ELR (cell line): Measurements from ENCODE around the gene WNK1.
"Not testable (repeated sequence)": the region's sequence is repeated elsewhere in the genome, so short reads cannot be mapped to it uniquely, and the experiment has no call there.

ENCODE experiments used
- DNase-seq: peaks from one replicate; pipeline ENCODE4 v3.0.0-alpha.2; 2015; ENCODE audit warnings: low read depth

WNK1 gene

GRCh38 chr12:817941-818600 is 65.7 kb downstream of the WNK1 start:
- no peak for DNase-seq

GRCh38 chr12:818733-819132 is 66.4 kb downstream of the WNK1 start:
- DNase-seq = peak; percentile 32

GRCh38 chr12:820336-820735 is 68.0 kb downstream of the WNK1 start:
- no peak for DNase-seq

GRCh38 chr12:823028-823698 is 70.8 kb downstream of the WNK1 start:
- no peak for DNase-seq

- DNase-seq = no peak
Measured at GRCh38 chr12:826331-826730, 74.0 kb downstream of the WNK1 start.

GRCh38 chr12:828726-829395 is 76.5 kb downstream of the WNK1 start:
- DNase-seq = no peak

GRCh38 chr12:830111-830867 is 77.9 kb downstream of the WNK1 start:
- DNase-seq = no peak

GRCh38 chr12:835754-836518 is 83.6 kb downstream of the WNK1 start:
- no peak for DNase-seq

GRCh38 chr12:836952-837351 is 84.6 kb downstream of the WNK1 start:
- no peak for DNase-seq

- DNase-seq = no peak
Measured at GRCh38 chr12:837548-837947, 85.2 kb downstream of the WNK1 start.

- peak; percentile 71 for DNase-seq
Measured at GRCh38 chr12:843609-844008, 91.2 kb downstream of the WNK1 start.

- DNase-seq = no peak
Measured at GRCh38 chr12:846421-846820, 94.0 kb downstream of the WNK1 start.

GRCh38 chr12:848173-848865 is 95.9 kb downstream of the WNK1 start:
- DNase-seq = peak; percentile 12

GRCh38 chr12:848882-849527 is 96.6 kb downstream of the WNK1 start:
- no peak for DNase-seq

GRCh38 chr12:849733-850437 is 97.5 kb downstream of the WNK1 start:
- not testable (repeated sequence) for DNase-seq

- peak; percentile 19 for DNase-seq
Measured at GRCh38 chr12:851343-851742, 99.0 kb downstream of the WNK1 start.

GRCh38 chr12:851913-852312 is 99.5 kb downstream of the WNK1 start:
- DNase-seq = peak; percentile 83

- DNase-seq = no peak
Measured at GRCh38 chr12:852864-853263, 100.5 kb downstream of the WNK1 start.

- DNase-seq = peak; percentile 89
Measured at GRCh38 chr12:857611-858010, 105.2 kb downstream of the WNK1 start.

GRCh38 chr12:862303-862911 is 110.0 kb downstream of the WNK1 start:
- DNase-seq = no peak
